Esophagus (tissue), 2 donors: ENCODE results near the gene ARSB. TPM values are rescaled to one million over a fixed set of nuclear protein-coding genes. Genes with fewer than 3 reads are reported as not detected.

Source experiments
- H3K27ac ChIP-seq, 2 donors: one replicate each; pipeline ENCODE4 v1.5.1; 2013; ENCODE audit warnings: low read depth in 2 of 2, mild to moderate bottlenecking in 2 of 2, inconsistent platforms in 1 of 2, low read length in 1 of 2, moderate library complexity in 1 of 2
- H3K27me3 ChIP-seq, 2 donors: one replicate each; pipeline ENCODE4 v1.6.1; 2013; ENCODE audit warnings: low read length in 2 of 2, control low read depth in 1 of 2, mild to moderate bottlenecking in 1 of 2; ENCODE audit not compliant: insufficient read depth in 2 of 2, control insufficient read depth in 1 of 2
- H3K36me3 ChIP-seq, 2 donors: one replicate each; pipeline ENCODE4 v1.6.1; 2013; ENCODE audit warnings: low read length in 1 of 2; ENCODE audit not compliant: control insufficient read depth in 2 of 2, insufficient read depth in 2 of 2
- H3K4me1 ChIP-seq, 2 donors: one replicate each; pipeline ENCODE4 v1.6.1; 2013; ENCODE audit warnings: low read length in 1 of 2; ENCODE audit not compliant: control insufficient read depth in 2 of 2, insufficient read depth in 2 of 2
- H3K4me3 ChIP-seq, 2 donors: one replicate each; pipeline ENCODE4 v1.5.1; 2013; ENCODE audit warnings: low read length in 2 of 2, mild to moderate bottlenecking in 2 of 2, low read depth in 1 of 2, moderate library complexity in 1 of 2
- H3K9me3 ChIP-seq, 2 donors: one replicate each; pipeline ENCODE4 v1.6.1; 2013; ENCODE audit warnings: mild to moderate bottlenecking in 2 of 2, low read depth in 1 of 2, low read length in 1 of 2, moderate library complexity in 1 of 2; ENCODE audit not compliant: control insufficient read depth in 2 of 2, insufficient read depth in 1 of 2
- WGBS, 2 donors: extraction: QIAGEN DNeasy Blood & Tissue Kit; methylation state at CpG; one replicate each; pipeline ENCODE4 v1.1.7; 2013; 5-methylcytosine and 5-hydroxymethylcytosine counted together
- polyA plus RNA-seq, 2 donors: library from polyadenylated mRNA; stranded (reverse); fragments of 200-250 nt; gene quantifications; one replicate each; pipeline ENCODE4 v1.2.3, GENCODE V29; 2013
- donor health status: healthy with polysubstance abuse.
- donor health status: Bipolar disorder and iron deficiency.

The ARSB gene
- polyA plus RNA-seq, 2 donors: 0.61 to 1.7 TPM

- no peaks in the 10 kb centered on the region for H3K27me3 ChIP-seq
- H3K36me3 ChIP-seq: no peaks in the 10 kb centered on the region
- H3K4me1 ChIP-seq: no peaks in the 10 kb centered on the region
- H3K9me3 ChIP-seq: no peaks in the 10 kb centered on the region
- H3K4me3 ChIP-seq: no peak overlapping the region
- WGBS, 2 donors: 79 to 80% methylated on average over 1 of the region's 1 CpG
- H3K27ac ChIP-seq: no peak overlapping the region
Measured at GRCh38 chr5:79002374-79002773, 17.3 kb upstream of the ARSB start.

- H3K4me1 ChIP-seq: no peaks in the 10 kb centered on the region
- no peaks in the 10 kb centered on the region for H3K36me3 ChIP-seq
- no peaks in the 10 kb centered on the region for H3K9me3 ChIP-seq
- no peaks in the 10 kb centered on the region for H3K27me3 ChIP-seq
- H3K4me3 ChIP-seq: no peak overlapping the region
- no peak overlapping the region for H3K27ac ChIP-seq
Measured at GRCh38 chr5:79001471-79001870, 16.4 kb upstream of the ARSB start.

- Histone ChIP-seq H3K4me3 (no peak overlapping the region), H3K4me1 (no peaks in the 10 kb centered on the region), H3K9me3 (no peaks in the 10 kb centered on the region), H3K27ac (no peak overlapping the region), H3K36me3 (no peaks in the 10 kb centered on the region), H3K27me3 (no peaks in the 10 kb centered on the region)
- 77 to 84% methylated on average over 2 of the region's 2 CpGs for WGBS, 2 donors
Measured at GRCh38 chr5:78997090-78997489, 12.0 kb upstream of the ARSB start.

GRCh38 chr5:78995521-78996007, 10.5 kb upstream of the ARSB start:
- H3K9me3 ChIP-seq: no peaks in the 10 kb centered on the region
- no peaks in the 10 kb centered on the region for H3K36me3 ChIP-seq
- no peaks in the 10 kb centered on the region for H3K4me1 ChIP-seq
- H3K27ac ChIP-seq: no peak overlapping the region
- WGBS, 2 donors: 88 to 95% methylated on average over 2 of the region's 2 CpGs
- H3K4me3 ChIP-seq: no peak overlapping the region
- H3K27me3 ChIP-seq: no peaks in the 10 kb centered on the region

GRCh38 chr5:78993165-78993564, 8.1 kb upstream of the ARSB start:
- H3K27me3 ChIP-seq: no peaks in the 10 kb centered on the region
- H3K27ac ChIP-seq: no peak overlapping the region
- H3K4me1 ChIP-seq: no peaks in the 10 kb centered on the region
- H3K36me3 ChIP-seq: no peaks in the 10 kb centered on the region
- no peaks in the 10 kb centered on the region for H3K9me3 ChIP-seq
- no peak overlapping the region for H3K4me3 ChIP-seq

GRCh38 chr5:78992146-78992545, 7.0 kb upstream of the ARSB start:
- H3K4me3 ChIP-seq: no peak overlapping the region
- WGBS, 2 donors: 84 to 91% methylated on average over 2 of the region's 2 CpGs

GRCh38 chr5:78989080-78989479, 4.0 kb upstream of the ARSB start:
- Histone ChIP-seq H3K36me3 (no peaks in the 10 kb centered on the region), H3K27me3 (no peaks in the 10 kb centered on the region), H3K4me1 (no peaks in the 10 kb centered on the region), H3K9me3 (no peaks in the 10 kb centered on the region), H3K27ac (no peak overlapping the region), H3K4me3 (no peak overlapping the region)
- 95 to 98% methylated on average over 12 of the region's 12 CpGs for WGBS, 2 donors

More at GRCh38 chr5:78992146-78992545, 7.0 kb upstream of the ARSB start:
- Histone ChIP-seq H3K4me1 (no peaks in the 10 kb centered on the region), H3K9me3 (no peaks in the 10 kb centered on the region), H3K27ac (no peak overlapping the region), H3K36me3 (no peaks in the 10 kb centered on the region), H3K27me3 (no peaks in the 10 kb centered on the region)

GRCh38 chr5:78985725-78986223, 664 bp upstream of the ARSB start:
- H3K4me3 ChIP-seq: peak overlapping the region in 1 of 2 donors; percentile 71
- 9 to 17% methylated on average over 11 of the region's 11 CpGs for WGBS, 2 donors

GRCh38 chr5:78984439-78985115, 533 bp downstream of the ARSB start:
- Histone ChIP-seq H3K4me1 (no peaks in the 10 kb centered on the region), H3K9me3 (no peaks in the 10 kb centered on the region), H3K27ac (peak overlapping the region; percentile 94 to 98), H3K4me3 (peak overlapping the region; percentile 71 to 94), H3K36me3 (no peaks in the 10 kb centered on the region), H3K27me3 (no peaks in the 10 kb centered on the region)
- WGBS, 2 donors: 0% methylated on average over 79 of the region's 79 CpGs

More at GRCh38 chr5:78985725-78986223, 664 bp upstream of the ARSB start:
- Histone ChIP-seq H3K9me3 (no peaks in the 10 kb centered on the region), H3K4me1 (no peaks in the 10 kb centered on the region), H3K27me3 (no peaks in the 10 kb centered on the region), H3K27ac (peak overlapping the region; percentile 85 to 98), H3K36me3 (no peaks in the 10 kb centered on the region)
